Testis (tissue), 2 donors: ENCODE measurements around the gene EXOC6.

Source experiments
- CTCF ChIP-seq, 3 experiments: fragments of 450-650 bp in 2 of 3; fragments of 200-600 bp in 1 of 3; sonication (generic) in 1 of 3; IDR thresholded peaks; one replicate each; pipeline ENCODE4 v1.5.1; 2016 to 2019; ENCODE audit warnings: antibody characterized with exemption in 3 of 3, mild to moderate bottlenecking in 2 of 3, moderate library complexity in 1 of 3
- POLR2A ChIP-seq: fragments of 450-650 bp; IDR thresholded peaks from one replicate; pipeline ENCODE4 v1.6.1; 2017; ENCODE audit warnings: antibody characterized with exemption, mild to moderate bottlenecking, moderate library complexity

DNA sequence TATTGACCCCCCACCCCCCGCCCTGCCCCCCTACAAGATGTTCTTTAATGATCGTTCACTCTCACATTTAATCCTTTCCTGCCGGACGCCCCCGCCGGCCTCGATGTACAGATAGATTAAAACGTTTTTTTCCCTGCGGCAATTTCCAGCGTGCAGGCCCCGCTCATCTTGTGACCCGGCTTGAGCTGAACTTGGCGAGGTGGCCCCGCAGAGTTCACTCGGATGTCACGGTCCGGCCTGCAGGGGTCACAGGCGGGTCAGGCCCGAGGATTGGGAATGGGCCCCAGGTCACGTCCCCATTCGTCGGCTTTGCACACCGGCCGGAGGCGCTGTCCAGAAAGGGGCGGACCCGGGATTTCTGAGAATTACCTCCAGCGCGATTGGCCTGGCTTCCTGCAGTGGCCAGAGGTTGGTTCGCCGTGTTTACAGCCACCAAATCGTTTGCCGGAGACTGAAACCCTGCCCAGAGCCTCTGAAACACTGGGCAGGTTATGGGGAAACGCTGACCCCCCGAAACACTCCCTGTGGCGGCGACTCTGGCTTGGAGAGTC, 223.4 kb downstream of the EXOC6 start:
- TF ChIP-seq CTCF (IDR thresholded peaks at IDR 0.05) (no peak), POLR2A (no peak)
